ENCODE measurements around the gene EIF4G3.

The EIF4G3 gene

GRCh38 chr1:21084111-21084810 lies 92.4 kb downstream of the EIF4G3 start:
- Histone ChIP-seq H3K27me3 (ENCODE audit: control insufficient read depth, low read length) (no peaks in the 10 kb centered on the region), H3K9me3 (ENCODE audit: control insufficient read depth, insufficient read depth, low read length) (no peaks in the 10 kb centered on the region), H3F3A (ENCODE audit: control insufficient read depth, insufficient read depth) (no peaks in the 10 kb centered on the region), H3K4me1 (ENCODE audit: control insufficient read depth, low read length) (no peaks in the 10 kb centered on the region), H3K79me2 (ENCODE audit: control insufficient read depth, low read length) (peaks cover 21% of the 10 kb centered on the region), H3K4me3 (ENCODE audit: low read length) (no peak overlapping the region), H3K27ac (ENCODE audit: low read depth, low read length) (no peak overlapping the region), H3K9me2 (replicated peaks; ENCODE audit: control insufficient read depth, low read length) (no peaks in the 10 kb centered on the region), H4K20me1 (ENCODE audit: control insufficient read depth, insufficient read depth, low read depth, low read length) (no peaks in the 10 kb centered on the region), H3K36me3 (ENCODE audit: control insufficient read depth, low read length) (peaks cover 15% of the 10 kb centered on the region), H3K4me2 (ENCODE audit: low read length) (no peak overlapping the region)
- no peak for TF ChIP-seq EZH2phosphoT487 (IDR thresholded peaks at IDR 0.05; ENCODE audit: borderline replicate concordance, low read length)
- TF ChIP-seq CTCF (IDR thresholded peaks at IDR 0.05; ENCODE audit: low read depth, low read length, poor library complexity, severe bottlenecking) = no peak

GRCh38 chr1:21082073-21082472 lies 94.6 kb downstream of the EIF4G3 start:
- no peaks in the 10 kb centered on the region for H3K27me3 ChIP-seq (ENCODE audit: control insufficient read depth, low read length)
- H3K4me2 ChIP-seq (ENCODE audit: low read length) = no peak overlapping the region
- no peaks in the 10 kb centered on the region for H4K20me1 ChIP-seq (ENCODE audit: control insufficient read depth, insufficient read depth, low read depth, low read length)
- H3K27ac ChIP-seq (ENCODE audit: low read depth, low read length) = no peak overlapping the region
- TF ChIP-seq CTCF (IDR thresholded peaks at IDR 0.05; ENCODE audit: low read depth, low read length, poor library complexity, severe bottlenecking) (no peak), EZH2phosphoT487 (IDR thresholded peaks at IDR 0.05; ENCODE audit: borderline replicate concordance, low read length) (no peak)
- peaks cover 10% of the 10 kb centered on the region for H3K36me3 ChIP-seq (ENCODE audit: control insufficient read depth, low read length)
- no peaks in the 10 kb centered on the region for H3K9me2 ChIP-seq (replicated peaks; ENCODE audit: control insufficient read depth, low read length)
- no peaks in the 10 kb centered on the region for H3K4me1 ChIP-seq (ENCODE audit: control insufficient read depth, low read length)
- H3K4me3 ChIP-seq (ENCODE audit: low read length) = no peak overlapping the region
- no peaks in the 10 kb centered on the region for H3F3A ChIP-seq (ENCODE audit: control insufficient read depth, insufficient read depth)
- peaks cover 27% of the 10 kb centered on the region for H3K79me2 ChIP-seq (ENCODE audit: control insufficient read depth, low read length)
- H3K9me3 ChIP-seq (ENCODE audit: control insufficient read depth, insufficient read depth, low read length) = no peaks in the 10 kb centered on the region

GRCh38 chr1:21077085-21077484 lies 99.6 kb downstream of the EIF4G3 start:
- H3K9me3 ChIP-seq (ENCODE audit: control insufficient read depth, insufficient read depth, low read length) = no peaks in the 10 kb centered on the region
- no peak overlapping the region for H3K4me3 ChIP-seq (ENCODE audit: low read length)
- H3K27ac ChIP-seq (ENCODE audit: low read depth, low read length) = no peak overlapping the region
- H3K27me3 ChIP-seq (ENCODE audit: control insufficient read depth, low read length) = no peaks in the 10 kb centered on the region
- TF ChIP-seq CTCF (IDR thresholded peaks at IDR 0.05; ENCODE audit: low read depth, low read length, poor library complexity, severe bottlenecking) = no peak
- no peak for TF ChIP-seq EZH2phosphoT487 (IDR thresholded peaks at IDR 0.05; ENCODE audit: borderline replicate concordance, low read length)
- no peaks in the 10 kb centered on the region for H3K4me1 ChIP-seq (ENCODE audit: control insufficient read depth, low read length)
- H3F3A ChIP-seq (ENCODE audit: control insufficient read depth, insufficient read depth) = no peaks in the 10 kb centered on the region
- no peaks in the 10 kb centered on the region for H3K9me2 ChIP-seq (replicated peaks; ENCODE audit: control insufficient read depth, low read length)
- no peaks in the 10 kb centered on the region for H4K20me1 ChIP-seq (ENCODE audit: control insufficient read depth, insufficient read depth, low read depth, low read length)
- peaks cover 8% of the 10 kb centered on the region; the same call in 1 of the 2 replicates for H3K36me3 ChIP-seq (ENCODE audit: control insufficient read depth, low read length)
- H3K79me2 ChIP-seq (ENCODE audit: control insufficient read depth, low read length) = peaks cover 34% of the 10 kb centered on the region
- no peak overlapping the region for H3K4me2 ChIP-seq (ENCODE audit: low read length)
